K562 (cell line): Measurements from ENCODE around the gene GPR68. TPM values are rescaled to one million over a fixed set of nuclear protein-coding genes. Genes with fewer than 3 reads are reported as not detected.
A peak's percentile ranks its signal among the peaks of the same experiment; 100 is the strongest.

Experiments used
- E2F3 ChIP-seq: fragments of 250-450 bp; sonication (Bioruptor Pico); IDR thresholded peaks from 2 replicates; pipeline ENCODE4 v1.4.0; 2020; ENCODE audit warnings: mild to moderate bottlenecking
- ELF4 ChIP-seq: fragments of 450-650 bp; formaldehyde crosslinking; IDR thresholded peaks from 2 replicates; pipeline ENCODE4 v1.4.0; 2022; ENCODE audit warnings: missing genetic modification characterization
- GTF3C2 ChIP-seq: IDR thresholded peaks from 3 replicates; pipeline ENCODE4 v1.6.1; 2011; ENCODE audit warnings: borderline replicate concordance, mild to moderate bottlenecking, moderate library complexity; ENCODE audit not compliant: insufficient read length; ENCODE audit errors: extremely low read depth
- HDAC1 ChIP-seq, 2 experiments: fragments of 450-650 bp; IDR thresholded peaks; 2 replicates each; pipeline ENCODE4 v1.6.1; 2016 to 2017; ENCODE audit warnings: inconsistent platforms in 1 of 2, mild to moderate bottlenecking in 1 of 2, moderate library complexity in 1 of 2
- LEF1 ChIP-seq: fragments of 450-650 bp; IDR thresholded peaks from 2 replicates; pipeline ENCODE4 v1.6.1; 2016; ENCODE audit warnings: mild to moderate bottlenecking
- MCM2 ChIP-seq: fragments of 450-650 bp; IDR thresholded peaks from 2 replicates; pipeline ENCODE4 v1.6.1; 2017; ENCODE audit warnings: low read depth, mild to moderate bottlenecking
- NCOA6 ChIP-seq: fragments of 450-650 bp; IDR thresholded peaks from 2 replicates; pipeline ENCODE4 v1.6.1; 2017; ENCODE audit warnings: mild to moderate bottlenecking
- OTX1 ChIP-seq: fragments of 450-650 bp; formaldehyde crosslinking; IDR thresholded peaks from 2 replicates; pipeline ENCODE4 v1.4.0; 2022; ENCODE audit warnings: mild to moderate bottlenecking
- PHF8 ChIP-seq: fragments of 200-600 bp; sonication (generic); IDR thresholded peaks from 2 replicates; pipeline ENCODE4 v1.6.1; 2012; ENCODE audit warnings: mixed run types, mild to moderate bottlenecking, inconsistent platforms, low read length, moderate library complexity, borderline replicate concordance
- PTTG1 ChIP-seq: fragments of 450-650 bp; IDR thresholded peaks from 2 replicates; pipeline ENCODE4 v1.6.1; 2016; ENCODE audit warnings: low read depth, mild to moderate bottlenecking, missing genetic modification characterization, missing compliant biosample characterization
- PYGO2 ChIP-seq: fragments of 450-650 bp; IDR thresholded peaks from 2 replicates; pipeline ENCODE4 v1.6.1; 2016; ENCODE audit warnings: mild to moderate bottlenecking, missing genetic modification characterization, moderate library complexity, missing compliant biosample characterization
- RBM17 ChIP-seq: fragments of 200-400 bp; formaldehyde crosslinking; IDR thresholded peaks from 2 replicates; pipeline ENCODE4 v1.6.1; 2017; ENCODE audit warnings: low read depth, mild to moderate bottlenecking, low read length, borderline replicate concordance
- TEAD4 ChIP-seq, 2 experiments: sonication (generic) in 1 of 2; formaldehyde crosslinking in 1 of 2; IDR thresholded peaks; 2 replicates each; pipeline versions ENCODE4 v1.6.1 to v1.8.0; 2012 to 2022; ENCODE audit warnings: borderline replicate concordance in 1 of 2, inconsistent platforms in 1 of 2, low read length in 1 of 2, mild to moderate bottlenecking in 1 of 2, missing genetic modification reagents in 1 of 2
- ZNF277 ChIP-seq: fragments of 250-450 bp; sonication (Bioruptor Pico); IDR thresholded peaks from 2 replicates; pipeline ENCODE4 v1.8.0; 2022; ENCODE audit warnings: inconsistent platforms, mild to moderate bottlenecking, moderate library complexity, borderline replicate concordance
- ZNF318 ChIP-seq, 2 experiments: fragments of 450-650 bp; IDR thresholded peaks; 2 replicates each; pipeline ENCODE4 v1.6.1; 2016; ENCODE audit warnings: mild to moderate bottlenecking in 2 of 2, borderline replicate concordance in 1 of 2, low read depth in 1 of 2, moderate library complexity in 1 of 2
- ZNF583 ChIP-seq: fragments of 250-450 bp; sonication (Bioruptor Pico); IDR thresholded peaks from 2 replicates; pipeline ENCODE4 v1.4.0; 2020
- polyA plus RNA-seq, 8 experiments: library from polyadenylated mRNA; depleted of rRNA in 4 of 8; stranded (reverse) in 5 of 8; unstranded in 3 of 8; fragments of >200 nt; fragmentation: Nextera tagmentation in 2 of 8; fragmentation: Illumina TruSeq in 1 of 8; extraction: Ambion mirVana in 2 of 8; extraction: Trizol in 1 of 8; gene quantifications; 2 replicates each; pipeline versions ENCODE4 v1.2.1 to v1.2.3, GENCODE V29; 2011 to 2014; ENCODE audit warnings: inconsistent platforms in 1 of 8, missing spikeins in 1 of 8
- total RNA-seq, 7 experiments: library from RNA; depleted of rRNA in 6 of 7; stranded (reverse); fragments of >200 nt in 6 of 7; fragmentation: Illumina TruSeq in 2 of 7; extraction: Trizol in 2 of 7; gene quantifications; 2 replicates each; pipeline versions ENCODE4 v1.2.1 to v1.2.3, GENCODE V29; 2011 to 2021; ENCODE audit warnings: low replicate concordance in 1 of 7

Gene GPR68
- total and polyA plus RNA-seq, 9 of the 15 experiments (the other 6 are each of a cell fraction or from before 2014, with no cell fraction given), result 0.41 to 9.4 (median 3.7) TPM

- TF ChIP-seq RBM17 (no peak), OTX1 (peak; percentile 92), ELF4 (CRISPR knock-in tag) (peak; percentile 99), PTTG1 (peak; percentile 92), LEF1 (peak; percentile 57), HDAC1 (IDR thresholded peaks at IDR 0.05) (peak in 1 of 2 experiments; percentile 47; a peak in 1 of 4 replicates), E2F3 (peak; percentile 95), ZNF318 (IDR thresholded peaks at IDR 0.05; ENCODE audit: borderline replicate concordance in 1 of 2, low read depth in 1 of 2) (no peak), MCM2 (no peak), PYGO2 (tag) (peak; percentile 92), ZNF583 (peak; percentile 99), ZNF277 (CRISPR knock-in tag) (no peak), PHF8 (no peak), TEAD4 (IDR thresholded peaks at IDR 0.05; ENCODE audit: low read length) (peak; percentile 93), TEAD4 (CRISPR knock-in tag; IDR thresholded peaks at IDR 0.05; ENCODE audit: borderline replicate concordance) (no peak), NCOA6 (no peak), GTF3C2 (no peak)
These were observed 23.5 kb upstream of the GPR68 start (continued) for GRCh38 chr14:91267965-91268437.
